HFFc6 (cell line): Measurements from ENCODE around the gene PRRX1. TPM values are rescaled to one million over a fixed set of nuclear protein-coding genes. Genes with fewer than 3 reads are reported as not detected.

Experiments used
- DNase-seq: peaks from one replicate; pipeline ENCODE4 v3.0.0-alpha.2; 2018
- H3K27ac Mint-ChIP-seq: 2 replicates; pipeline ENCODE4 v1.8.0; 2020; ENCODE audit warnings: mild to moderate bottlenecking, mixed read lengths
- H3K27me3 Mint-ChIP-seq: 2 replicates; pipeline ENCODE4 v1.8.0; 2021; ENCODE audit warnings: mild to moderate bottlenecking, moderate library complexity, mixed read lengths; ENCODE audit not compliant: insufficient read depth
- H3K36me3 Mint-ChIP-seq: 2 replicates; pipeline ENCODE4 v1.8.0; 2021; ENCODE audit warnings: low read depth, mixed read lengths
- H3K4me1 Mint-ChIP-seq: 2 replicates; pipeline ENCODE4 v1.8.0; 2020; ENCODE audit warnings: low read depth, mixed read lengths
- H3K4me3 Mint-ChIP-seq: 2 replicates; pipeline ENCODE4 v1.8.0; 2020; ENCODE audit warnings: mild to moderate bottlenecking, moderate library complexity, mixed read lengths
- H3K9me3 Mint-ChIP-seq: 2 replicates; pipeline ENCODE4 v1.8.0; 2020; ENCODE audit warnings: mild to moderate bottlenecking, mixed read lengths
- CTCF ChIP-seq: fragments of 200-600 bp; sonication (generic); IDR thresholded peaks from 2 replicates; pipeline ENCODE4 v1.5.0; 2021; ENCODE audit warnings: antibody characterized with exemption, mild to moderate bottlenecking
- total RNA-seq, 6 experiments: library from RNA; stranded (reverse); fragmentation: NEBNext Ultra II Directional; extraction: Animal tissue kit (Norgen Biotek cat#: 25700); gene quantifications; 2 replicates in 1 of 6; 3 replicates in 5 of 6; pipeline ENCODE4 v1.2.3, GENCODE V29; 2021

Gene PRRX1
- total RNA-seq, 6 experiments from 2014 or later: 151 to 310 (median 270) TPM

DNA sequence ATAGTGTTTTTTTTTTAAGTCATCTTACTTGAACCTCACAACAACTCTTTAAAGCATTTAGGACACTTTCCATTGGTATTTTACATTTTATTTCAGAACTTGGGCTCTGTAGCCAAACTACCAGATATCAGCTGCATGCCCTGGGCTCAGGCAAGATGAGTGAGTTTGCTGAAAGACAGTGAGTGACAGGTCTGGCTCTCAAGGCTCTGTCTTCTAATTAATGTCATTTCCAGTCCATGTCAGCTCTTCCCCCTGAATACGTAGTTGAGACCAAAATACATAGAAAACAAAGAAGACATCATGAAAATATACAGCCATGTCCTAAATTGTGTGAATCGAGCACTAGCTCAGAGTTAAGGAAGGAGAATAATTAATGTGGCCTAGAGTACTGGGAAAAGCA, 39.7 kb downstream of the PRRX1 start:
- peaks cover 4% of the 10 kb centered on the region; the same call in 1 of the 2 replicates for H3K9me3 Mint-ChIP-seq
- H3K27ac Mint-ChIP-seq: peak overlapping the region; percentile 42; the same call in 1 of the 2 replicates
- H3K4me3 Mint-ChIP-seq: no peak overlapping the region
- TF ChIP-seq CTCF: no peak
- peaks cover 96% of the 10 kb centered on the region for H3K4me1 Mint-ChIP-seq
- peaks cover 66% of the 10 kb centered on the region for H3K36me3 Mint-ChIP-seq
- H3K27me3 Mint-ChIP-seq: no peaks in the 10 kb centered on the region
- DNase-seq: no peak

DNA sequence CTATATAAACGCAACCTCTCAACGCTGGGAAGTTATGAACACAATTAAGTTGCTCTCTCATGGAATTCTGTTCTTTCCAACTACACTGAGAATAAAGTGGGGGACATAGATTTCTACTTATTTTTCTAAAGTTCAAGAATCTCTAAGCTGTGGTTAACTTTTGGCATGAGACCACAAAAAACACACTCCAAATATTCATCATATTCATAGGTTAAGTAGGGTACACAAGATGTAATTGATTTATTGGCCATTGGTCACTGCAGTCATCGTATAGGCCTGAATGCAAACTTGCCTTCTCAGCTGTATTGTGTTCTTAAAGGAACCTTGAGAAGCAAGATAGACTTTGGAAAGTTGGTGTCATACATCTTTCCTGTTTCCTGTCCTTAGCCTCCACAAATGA, 40.3 kb downstream of the PRRX1 start:
- no peaks in the 10 kb centered on the region; the same call in 1 of the 2 replicates for H3K27me3 Mint-ChIP-seq
- peaks cover 8% of the 10 kb centered on the region for H3K9me3 Mint-ChIP-seq
- H3K4me1 Mint-ChIP-seq: peaks cover 96% of the 10 kb centered on the region
- no peak for DNase-seq
- peak overlapping the region; percentile 31; the same call in 1 of the 2 replicates for H3K27ac Mint-ChIP-seq
- peaks cover 68% of the 10 kb centered on the region for H3K36me3 Mint-ChIP-seq
- TF ChIP-seq CTCF: no peak
- H3K4me3 Mint-ChIP-seq: no peak overlapping the region

DNA sequence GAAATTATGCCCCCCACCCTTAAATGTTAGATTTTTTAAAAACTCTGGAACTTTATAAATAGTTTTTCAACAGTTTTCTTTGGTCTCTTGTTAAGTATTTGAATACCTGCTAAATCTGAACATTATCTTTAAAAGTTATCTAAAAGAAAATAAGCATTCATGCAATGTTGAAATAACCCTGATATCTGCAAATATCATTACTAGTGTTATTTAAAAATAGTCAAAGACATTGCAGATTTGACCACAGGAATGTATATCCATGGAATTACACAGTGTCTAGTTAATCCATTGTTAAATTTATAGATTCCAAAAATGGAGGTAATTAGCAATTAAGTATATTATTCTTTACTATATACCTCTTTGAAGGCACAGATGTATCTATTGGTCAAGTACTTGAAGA, 42.0 kb downstream of the PRRX1 start:
- peaks cover 73% of the 10 kb centered on the region for H3K36me3 Mint-ChIP-seq
- DNase-seq: no peak
- no peak for TF ChIP-seq CTCF
- peaks cover 96% of the 10 kb centered on the region for H3K4me1 Mint-ChIP-seq
- no peaks in the 10 kb centered on the region; the same call in 1 of the 2 replicates for H3K27me3 Mint-ChIP-seq
- H3K4me3 Mint-ChIP-seq: peak overlapping the region; percentile 55
- peak overlapping the region; percentile 77 for H3K27ac Mint-ChIP-seq
- H3K9me3 Mint-ChIP-seq: peaks cover 12% of the 10 kb centered on the region

GRCh38 chr1:170707117-170707516, 43.2 kb downstream of the PRRX1 start:
- peaks cover 18% of the 10 kb centered on the region for H3K9me3 Mint-ChIP-seq
- peaks cover 72% of the 10 kb centered on the region for H3K36me3 Mint-ChIP-seq
- H3K27me3 Mint-ChIP-seq: no peaks in the 10 kb centered on the region; the same call in 1 of the 2 replicates
- TF ChIP-seq CTCF: no peak
- peak overlapping the region; percentile 92 for H3K27ac Mint-ChIP-seq
- peak overlapping the region; percentile 63 for H3K4me3 Mint-ChIP-seq
- H3K4me1 Mint-ChIP-seq: peaks cover 98% of the 10 kb centered on the region
- no peak for DNase-seq

DNA sequence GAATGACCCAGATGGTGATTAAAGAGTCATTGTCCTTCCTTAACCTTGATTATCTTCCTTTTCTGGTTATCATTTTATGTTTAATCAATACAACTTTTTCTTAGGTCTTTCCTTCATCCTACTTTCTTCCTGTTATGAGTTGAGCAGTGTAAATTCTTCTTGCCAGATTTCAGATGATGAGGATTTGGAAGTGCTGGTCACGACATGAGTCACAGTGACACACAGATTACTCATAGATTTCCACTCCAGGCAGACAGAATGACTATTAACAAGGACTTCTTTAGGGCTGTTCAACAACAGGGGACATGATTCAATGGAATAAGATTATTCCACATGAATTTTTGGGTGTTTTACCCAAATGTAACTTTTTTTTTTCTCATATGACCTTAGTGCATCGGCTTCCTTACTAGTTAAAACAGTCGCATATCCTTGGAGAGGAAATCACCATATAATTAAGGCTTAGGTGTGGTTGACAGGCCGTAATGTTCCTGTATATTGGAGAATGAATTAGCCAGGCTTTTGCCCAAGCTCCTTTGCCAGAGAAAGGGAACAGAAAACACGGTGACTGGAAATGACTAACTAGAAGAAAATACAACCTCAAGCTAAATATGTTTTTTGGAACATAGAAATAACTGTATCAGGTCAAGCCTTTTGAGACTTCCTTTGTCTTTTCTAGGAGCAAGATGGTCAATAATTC, 44.2 kb downstream of the PRRX1 start:
- peak overlapping the region; percentile 92 for H3K27ac Mint-ChIP-seq

More for the DNA sequence above, 44.2 kb downstream of the PRRX1 start:
- peak; percentile 98 for DNase-seq
- Mint-ChIP-seq H3K9me3 (peaks cover 18% of the 10 kb centered on the region), H3K4me3 (peak overlapping the region; percentile 63), H3K36me3 (peaks cover 69% of the 10 kb centered on the region), H3K4me1 (peaks cover 98% of the 10 kb centered on the region), H3K27me3 (no peaks in the 10 kb centered on the region; the same call in 1 of the 2 replicates)
- TF ChIP-seq CTCF: no peak
